DND-41 (cell line): ENCODE results near the gene RIN2.

Experiments used
- ATAC-seq: fragments of 200-7000 bp; cut with Tn5 transposase; 3 replicates; pipeline ENCODE4 v1.9.1; 2021; ENCODE audit warnings: low read depth; ENCODE audit not compliant: insufficient read depth
- DNase-seq: peaks from one replicate; pipeline ENCODE4 v3.0.0-alpha.2; 2020
- H2AFZ ChIP-seq: 2 replicates; pipeline ENCODE4 v1.6.0; 2012; ENCODE audit warnings: low read depth, low read length
- H3K27ac ChIP-seq: 2 replicates; pipeline ENCODE4 v1.5.1; 2012; ENCODE audit warnings: low read length, inconsistent platforms
- H3K27me3 ChIP-seq: fragments of 200-600 bp; sonication (generic); 2 replicates; pipeline ENCODE4 v1.6.0; 2012; ENCODE audit warnings: low read length, mild to moderate bottlenecking, inconsistent platforms; ENCODE audit not compliant: insufficient read depth, poor library complexity
- H3K36me3 ChIP-seq: 2 replicates; pipeline ENCODE4 v1.5.1; 2012; ENCODE audit warnings: low read length, inconsistent platforms; ENCODE audit not compliant: insufficient read depth
- H3K4me1 ChIP-seq: 2 replicates; pipeline ENCODE4 v1.5.1; 2012; ENCODE audit warnings: mild to moderate bottlenecking, low read length; ENCODE audit not compliant: insufficient read depth
- H3K4me2 ChIP-seq: 2 replicates; pipeline ENCODE4 v1.6.0; 2012; ENCODE audit warnings: mild to moderate bottlenecking, moderate library complexity, low read length, inconsistent platforms; ENCODE audit not compliant: insufficient read depth
- H3K4me3 ChIP-seq, 2 experiments: fragments of 200-600 bp in 1 of 2; shearing (Covaris generic) in 1 of 2; 2 replicates each; pipeline ENCODE4 v1.5.1; 2012 to 2016; ENCODE audit warnings: inconsistent platforms in 2 of 2, low read length in 2 of 2, mild to moderate bottlenecking in 2 of 2, low read depth in 1 of 2, moderate library complexity in 1 of 2
- H3K79me2 ChIP-seq: 2 replicates; pipeline ENCODE4 v1.6.0; 2012; ENCODE audit warnings: low read length, inconsistent platforms; ENCODE audit not compliant: insufficient read depth
- H3K9ac ChIP-seq: 2 replicates; pipeline ENCODE4 v1.6.0; 2012; ENCODE audit warnings: low read depth, mild to moderate bottlenecking, inconsistent platforms, low read length, moderate library complexity
- H3K9me3 ChIP-seq: 2 replicates; pipeline ENCODE4 v1.5.1; 2012; ENCODE audit warnings: low read length, moderate library complexity, mild to moderate bottlenecking, inconsistent platforms; ENCODE audit not compliant: insufficient read depth, severe bottlenecking
- H4K20me1 ChIP-seq: 2 replicates; pipeline ENCODE4 v1.6.0; 2012; ENCODE audit warnings: low read length; ENCODE audit not compliant: insufficient read depth
- CTCF ChIP-seq: IDR thresholded peaks from 2 replicates; pipeline ENCODE4 v1.5.1; 2012; ENCODE audit warnings: borderline replicate concordance, low read length, moderate library complexity, mild to moderate bottlenecking; ENCODE audit not compliant: poor library complexity, severe bottlenecking; ENCODE audit errors: extremely low read depth
- EZH2 ChIP-seq: IDR thresholded peaks from 3 replicates; pipeline ENCODE4 v1.6.1; 2012; ENCODE audit warnings: borderline replicate concordance, low read depth, mild to moderate bottlenecking, moderate library complexity, low read length, inconsistent platforms; ENCODE audit not compliant: severe bottlenecking

Gene RIN2

GRCh38 chr20:19742974-19743639 is 15.0 kb upstream of the RIN2 start:
- H2AFZ ChIP-seq, result no peak overlapping the region
- no peak overlapping the region for H3K27ac ChIP-seq
- TF ChIP-seq EZH2 (no peak), CTCF (no peak)
- no peaks in the 10 kb centered on the region for H3K36me3 ChIP-seq
- H3K9ac ChIP-seq, result no peak overlapping the region
- no peaks in the 10 kb centered on the region for H3K79me2 ChIP-seq
- no peaks in the 10 kb centered on the region for H4K20me1 ChIP-seq
- no peak overlapping the region for H3K4me3 ChIP-seq
- H3K9me3 ChIP-seq, result no peaks in the 10 kb centered on the region
- ATAC-seq (no peak), DNase-seq (no peak)
- H3K4me2 ChIP-seq, result no peak overlapping the region
- H3K4me1 ChIP-seq, result no peaks in the 10 kb centered on the region
- H3K27me3 ChIP-seq, result no peaks in the 10 kb centered on the region

- no peak for TF ChIP-seq EZH2
- TF ChIP-seq CTCF, result no peak
- no peak overlapping the region for H3K27ac ChIP-seq
- ATAC-seq, result no peak
Observed at GRCh38 chr20:19743640-19743995, 14.4 kb upstream of the RIN2 start.

GRCh38 chr20:19745106-19745505 is 13.0 kb upstream of the RIN2 start:
- H3K27ac ChIP-seq, result no peak overlapping the region
- no peak overlapping the region for H3K9ac ChIP-seq
- H3K4me1 ChIP-seq, result no peaks in the 10 kb centered on the region
- H3K27me3 ChIP-seq, result no peaks in the 10 kb centered on the region
- H3K4me2 ChIP-seq, result no peak overlapping the region
- TF ChIP-seq EZH2, result no peak
- no peak for TF ChIP-seq CTCF
- DNase-seq (no peak), ATAC-seq (no peak)
- H4K20me1 ChIP-seq, result no peaks in the 10 kb centered on the region
- no peaks in the 10 kb centered on the region for H3K9me3 ChIP-seq
- no peaks in the 10 kb centered on the region for H3K79me2 ChIP-seq
- no peaks in the 10 kb centered on the region for H3K36me3 ChIP-seq
- no peak overlapping the region for H3K4me3 ChIP-seq
- no peak overlapping the region for H2AFZ ChIP-seq

More at GRCh38 chr20:19743640-19743995, 14.4 kb upstream of the RIN2 start:
- no peak for DNase-seq
- no peaks in the 10 kb centered on the region for H3K4me1 ChIP-seq
- H3K9ac ChIP-seq, result no peak overlapping the region
- no peak overlapping the region for H2AFZ ChIP-seq
- H3K4me3 ChIP-seq, result no peak overlapping the region
- no peak overlapping the region for H3K4me2 ChIP-seq
- H3K79me2 ChIP-seq, result no peaks in the 10 kb centered on the region
- H3K27me3 ChIP-seq, result no peaks in the 10 kb centered on the region
- H3K9me3 ChIP-seq, result no peaks in the 10 kb centered on the region
- no peaks in the 10 kb centered on the region for H4K20me1 ChIP-seq
- H3K36me3 ChIP-seq, result no peaks in the 10 kb centered on the region
